ENCODE data around the gene MR1.
"Not testable (repeated sequence)": the region's sequence is repeated elsewhere in the genome, so short reads cannot be mapped to it uniquely, and the experiment has no call there.

MR1 gene

DNA sequence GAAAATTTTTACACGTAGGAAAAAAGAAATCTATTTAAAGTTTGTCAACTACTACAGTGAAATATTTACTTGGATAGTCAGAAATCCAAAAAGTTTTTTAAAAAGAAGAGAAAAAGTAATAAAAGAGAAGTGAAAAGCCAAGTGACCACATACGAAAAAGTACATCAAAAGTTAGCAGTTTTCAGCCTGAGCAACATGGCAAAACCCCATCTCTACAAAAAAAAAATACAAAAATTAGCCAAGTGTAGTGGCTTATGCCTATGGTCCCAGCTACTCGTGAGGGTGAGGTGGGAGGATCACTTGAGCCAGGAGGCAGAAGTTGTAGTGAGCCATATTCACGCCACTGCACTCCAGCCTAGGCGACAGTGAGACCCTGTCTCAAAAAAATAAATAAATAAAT is 5.2 kb upstream of the MR1 start:
- no peak for DNase-seq

DNA sequence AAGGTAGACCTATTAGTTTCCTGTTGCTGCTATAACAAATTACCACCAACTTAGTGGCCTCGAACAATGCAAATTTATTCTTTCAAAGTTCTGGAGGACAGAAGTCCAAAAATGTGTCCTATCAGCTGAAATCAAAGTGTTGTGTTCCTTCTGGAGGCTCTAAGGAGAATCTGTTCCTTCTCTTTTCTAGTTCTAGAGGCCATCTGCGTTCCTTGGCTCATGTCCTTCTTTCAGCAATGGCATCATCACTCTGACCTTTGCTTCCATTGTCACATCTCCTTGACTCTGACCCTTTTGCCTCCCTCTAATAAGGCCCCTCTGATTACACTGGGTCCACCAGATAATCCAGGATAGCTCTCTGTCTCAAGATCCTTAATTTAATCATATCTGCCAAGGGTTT is 1.2 kb upstream of the MR1 start:
- DNase-seq = no peak

DNA sequence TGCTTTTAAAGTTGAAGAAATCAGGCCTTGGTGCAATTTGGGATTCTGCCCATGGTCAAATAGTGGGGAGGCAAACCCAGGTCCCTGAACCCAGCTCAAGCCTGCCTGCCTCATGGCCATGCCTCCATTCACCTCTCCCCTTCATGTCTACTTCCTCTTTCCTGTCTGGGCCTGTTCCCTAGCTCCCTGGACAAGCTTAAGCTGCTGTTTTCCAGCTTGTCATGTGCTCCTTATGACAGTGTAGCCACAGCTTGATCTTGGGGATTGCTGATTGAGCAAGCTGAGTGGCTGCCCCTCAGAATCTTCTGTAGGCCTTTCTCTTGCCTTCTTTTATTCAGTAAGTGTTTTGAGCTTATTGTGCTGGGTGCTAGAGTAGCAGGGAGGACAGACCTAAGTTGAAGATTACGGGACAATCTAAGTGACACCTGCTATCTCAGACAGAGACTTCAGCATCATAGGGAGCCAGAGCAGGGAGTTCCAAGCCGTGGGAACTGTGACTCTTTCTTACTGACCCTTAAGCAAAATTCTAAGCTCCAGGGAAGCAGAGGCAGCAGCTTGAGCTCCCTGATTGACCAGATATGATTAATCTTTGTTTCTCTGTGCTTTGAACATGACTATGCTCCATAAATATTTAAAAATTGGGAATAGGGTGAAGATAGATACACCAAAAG is 520 bp upstream of the MR1 start:
- DNase-seq = peak; percentile 49

DNA sequence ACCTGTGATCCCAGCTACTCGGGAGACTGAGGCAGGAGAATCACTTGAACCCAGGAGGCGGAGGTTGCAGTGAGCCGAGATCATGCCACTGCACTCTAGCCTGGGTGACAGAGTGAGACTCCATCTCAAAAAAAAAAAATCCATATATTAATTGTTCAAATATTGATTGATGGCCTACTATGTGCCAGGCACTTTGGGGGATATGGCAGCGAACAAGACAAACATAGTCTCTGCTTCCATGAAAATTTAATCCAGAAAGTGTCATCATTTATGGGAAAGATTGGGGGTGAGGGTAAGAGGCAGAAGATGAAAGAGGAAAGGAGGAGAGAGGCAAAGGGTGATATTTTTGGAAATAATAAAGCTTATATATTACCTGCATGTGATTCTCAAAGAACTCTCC is 1.4 kb downstream of the MR1 start:
- not testable (repeated sequence) for DNase-seq

DNA sequence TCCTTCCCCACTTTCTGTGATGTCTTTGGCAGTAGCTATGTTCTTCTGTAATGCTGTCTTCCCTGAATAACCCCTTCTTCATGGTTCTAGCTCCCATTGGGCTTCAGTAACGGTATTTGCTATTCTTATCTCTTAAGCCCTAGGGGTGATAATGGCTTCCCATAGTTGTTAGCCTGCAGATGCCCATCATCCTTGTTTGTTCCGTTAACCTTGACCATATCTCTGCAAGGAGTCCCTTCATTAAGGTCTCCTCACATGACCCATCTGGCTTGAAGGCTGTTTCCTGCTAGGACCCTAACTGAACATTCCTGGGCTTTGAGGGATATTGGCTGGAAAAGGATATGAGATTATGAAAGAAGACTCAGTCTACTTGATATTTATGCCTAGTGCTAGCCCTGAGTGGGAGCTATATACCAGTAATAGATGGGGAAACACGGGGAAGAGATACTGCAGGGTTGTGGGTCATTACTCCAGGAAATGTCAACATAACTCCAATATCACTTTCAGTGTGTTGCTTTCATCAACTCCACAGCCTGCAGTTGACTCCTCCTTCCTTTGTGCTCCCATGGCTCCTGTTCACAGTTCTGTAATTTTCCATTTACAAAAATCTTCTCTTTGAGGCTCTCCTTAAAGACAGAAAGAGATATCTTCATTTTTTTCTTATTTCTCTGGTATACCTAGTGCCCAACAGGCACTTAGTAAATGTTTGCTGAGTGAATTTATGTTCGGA is 2.5 kb downstream of the MR1 start:
- DNase-seq = no peak

DNA sequence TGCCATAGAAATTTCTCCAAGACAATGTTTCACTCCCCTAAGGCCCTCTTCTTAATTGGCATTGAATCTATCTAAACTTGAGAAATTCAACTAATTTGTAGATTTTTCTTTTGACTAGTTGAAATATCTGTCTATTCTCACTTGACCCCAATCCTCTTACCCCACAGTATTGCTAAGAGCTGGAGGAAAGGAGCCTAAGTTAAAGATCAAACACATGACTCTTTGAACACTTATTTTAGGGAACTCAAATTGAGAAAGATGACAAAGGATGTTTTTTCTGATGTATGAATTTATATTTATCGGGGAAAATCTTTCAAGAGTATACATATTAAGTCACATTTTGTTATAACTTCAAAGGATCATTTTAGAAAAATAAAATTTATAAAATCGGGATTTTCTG is 3.6 kb downstream of the MR1 start:
- DNase-seq = no peak

DNA sequence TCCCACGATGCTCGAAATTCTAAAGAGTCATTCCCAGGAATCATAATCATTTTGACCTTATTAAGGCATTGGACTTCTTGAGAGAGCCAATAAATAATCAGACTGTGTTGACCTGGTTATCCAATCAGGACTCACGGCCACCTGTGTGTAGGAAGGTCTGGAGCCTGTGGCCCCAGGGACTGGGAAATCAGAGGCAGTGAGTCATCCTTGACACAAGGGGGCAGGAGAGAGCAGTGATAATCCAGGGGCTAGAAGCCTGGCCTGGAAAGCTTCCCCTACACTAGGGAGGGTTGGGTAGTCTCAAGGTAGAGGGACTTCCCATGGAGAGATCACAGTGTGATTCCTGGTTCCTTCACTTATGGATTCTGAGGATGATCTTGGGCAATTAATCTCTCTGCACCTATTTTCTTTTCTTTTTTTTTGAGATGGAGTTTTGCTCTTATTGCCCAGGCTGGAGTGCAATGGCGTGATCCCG is 4.7 kb downstream of the MR1 start:
- DNase-seq = no peak

DNA sequence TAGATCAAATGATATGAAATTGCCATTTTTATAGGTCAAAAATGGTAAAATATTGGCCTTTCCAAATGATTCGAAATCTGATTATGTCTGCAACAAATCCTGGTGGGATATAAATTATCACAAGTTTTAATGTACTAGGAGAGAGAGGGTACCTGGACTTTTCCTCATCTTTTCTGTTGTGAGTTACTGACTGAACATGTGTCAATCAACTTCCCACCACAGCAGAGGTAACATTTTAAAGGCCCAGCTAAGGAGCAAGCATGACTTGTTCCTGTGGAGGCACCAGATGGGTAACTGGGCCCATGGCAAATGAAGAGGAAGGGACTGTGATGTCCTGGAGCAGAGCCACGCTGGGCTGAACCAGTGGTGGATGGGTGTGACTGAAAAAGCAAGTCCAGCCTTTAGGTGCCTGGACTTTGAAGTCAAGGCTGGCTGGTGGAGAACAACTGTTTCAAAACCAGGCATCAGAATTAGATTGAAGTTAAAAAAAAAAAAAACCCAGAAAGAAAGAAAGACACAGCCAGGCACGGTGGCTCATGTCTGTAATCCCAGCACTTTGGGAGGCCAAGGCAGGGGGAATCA is 6.6 kb downstream of the MR1 start:
- no peak for DNase-seq

DNA sequence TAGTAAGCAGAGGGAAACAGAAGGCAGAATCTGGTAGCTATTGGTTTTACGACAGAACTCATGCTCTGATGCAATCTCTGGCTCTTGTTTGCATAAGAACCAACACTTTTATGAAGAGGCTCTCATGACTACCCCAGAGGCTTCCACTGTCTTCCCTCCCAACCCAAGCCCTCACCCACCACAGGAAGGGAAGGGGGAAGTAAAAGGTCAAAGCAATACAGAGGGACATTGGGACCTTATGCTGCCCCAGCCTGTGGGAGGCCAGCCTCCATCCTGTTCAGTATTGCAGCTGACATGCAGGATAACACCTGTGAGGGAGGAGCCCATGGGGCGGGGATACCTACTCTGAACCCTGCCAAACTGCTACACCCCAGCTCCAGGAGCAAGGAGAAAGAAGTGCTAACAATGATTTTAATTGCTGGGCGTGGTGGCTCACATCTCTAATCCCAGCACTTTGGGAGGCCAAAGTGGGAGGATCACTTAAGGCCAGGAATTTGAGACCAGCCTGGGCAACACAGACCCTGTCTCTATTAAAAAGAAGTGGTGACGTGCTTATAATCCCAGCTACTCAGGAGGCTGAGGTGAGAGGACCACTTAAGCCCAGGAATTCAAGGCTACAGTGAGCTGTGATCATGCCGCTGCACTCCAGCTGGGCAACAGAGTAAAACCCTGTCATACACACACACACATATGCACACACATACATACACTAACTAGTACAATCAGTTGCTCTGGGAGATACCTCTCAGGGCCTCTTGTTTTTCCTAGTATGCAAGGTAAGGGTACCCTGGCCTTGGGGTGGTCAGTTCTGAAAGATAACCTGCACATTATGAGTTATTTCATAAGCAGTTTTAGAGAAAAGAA is 9.5 kb downstream of the MR1 start:
- DNase-seq = no peak

DNA sequence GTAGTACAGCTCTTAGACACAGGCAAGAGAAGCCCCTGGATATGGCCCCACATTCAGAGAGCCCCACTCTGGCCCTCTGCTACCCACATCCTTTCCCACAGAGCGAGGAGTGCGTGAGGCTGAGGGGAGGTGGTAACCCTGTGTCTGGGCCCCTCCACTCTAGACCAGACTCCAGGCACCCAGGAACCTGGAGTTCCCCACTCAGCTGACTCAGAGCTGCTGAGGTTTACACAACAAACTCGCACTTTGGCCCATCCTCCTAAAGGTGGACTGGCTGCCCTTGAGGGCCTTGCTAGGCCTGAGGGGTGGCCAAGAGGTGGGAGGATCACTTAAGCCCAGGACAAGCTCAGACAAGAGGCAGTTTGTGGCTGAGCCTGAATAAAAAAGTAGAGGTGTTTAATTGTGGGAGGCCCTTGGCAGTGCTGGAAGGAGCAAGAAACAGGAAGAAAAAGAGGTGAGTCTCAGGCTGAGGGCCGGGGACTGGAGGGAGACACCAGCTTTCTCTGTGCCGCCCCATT is 10.7 kb downstream of the MR1 start:
- no peak for DNase-seq

DNA sequence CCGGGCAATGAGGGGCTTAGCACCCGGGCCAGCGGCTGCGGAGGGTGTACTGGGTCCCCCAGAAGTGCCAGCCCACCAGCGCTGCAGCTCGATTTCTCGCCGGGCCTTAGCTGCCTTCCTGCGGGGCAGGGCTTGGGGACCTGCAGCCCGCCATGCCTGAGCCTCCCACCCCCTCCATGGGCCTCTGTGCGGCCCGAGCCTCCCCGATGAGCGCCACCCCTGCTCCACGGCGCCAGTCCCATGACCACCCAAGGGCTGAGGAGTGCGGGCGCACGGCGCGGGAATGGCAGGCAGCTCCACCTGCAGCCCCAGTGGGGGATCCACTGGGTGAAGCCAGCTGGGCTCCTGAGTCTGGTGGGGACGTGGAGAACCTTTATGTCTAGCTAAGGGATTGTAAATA is 12.2 kb downstream of the MR1 start:
- not testable (repeated sequence) for DNase-seq

DNA sequence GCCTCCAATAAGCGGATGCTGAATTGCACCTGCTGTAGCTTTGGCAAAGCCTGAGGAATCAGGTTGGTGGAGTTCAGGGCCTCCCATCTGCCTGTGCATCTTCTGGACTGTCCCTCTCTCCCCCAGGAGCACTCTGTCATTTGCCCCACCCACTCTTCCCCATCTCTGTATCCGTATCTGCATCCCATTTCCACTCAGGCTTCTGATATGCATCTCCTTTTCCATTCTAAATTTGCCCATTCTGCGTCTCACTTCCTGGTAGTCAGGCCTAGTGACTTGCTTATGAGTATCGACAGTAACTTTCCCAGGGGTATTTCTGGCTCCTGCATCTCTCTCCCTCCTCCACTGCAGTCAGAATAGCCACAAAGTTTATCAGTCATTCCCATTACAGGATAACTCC is 15.6 kb downstream of the MR1 start:
- no peak for DNase-seq

DNA sequence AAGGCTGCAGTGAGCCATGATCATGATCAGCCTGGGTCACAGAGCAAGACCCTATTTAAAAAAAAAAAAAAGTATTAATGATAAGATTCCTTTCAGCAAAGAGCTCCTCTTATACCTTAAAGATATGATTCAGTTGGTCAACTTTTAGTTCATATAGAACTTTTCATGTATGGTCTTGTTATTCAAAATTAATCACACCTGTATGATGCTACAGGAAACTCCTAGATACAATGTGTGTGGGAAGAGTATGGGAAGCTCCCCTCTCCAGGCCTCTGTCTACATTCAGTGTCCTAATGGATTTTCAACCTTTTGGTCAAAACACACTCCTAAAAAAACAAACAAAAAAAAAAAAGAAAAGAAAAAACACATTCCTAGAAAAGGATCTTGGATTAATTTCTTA is 17.1 kb downstream of the MR1 start:
- no peak for DNase-seq

DNA sequence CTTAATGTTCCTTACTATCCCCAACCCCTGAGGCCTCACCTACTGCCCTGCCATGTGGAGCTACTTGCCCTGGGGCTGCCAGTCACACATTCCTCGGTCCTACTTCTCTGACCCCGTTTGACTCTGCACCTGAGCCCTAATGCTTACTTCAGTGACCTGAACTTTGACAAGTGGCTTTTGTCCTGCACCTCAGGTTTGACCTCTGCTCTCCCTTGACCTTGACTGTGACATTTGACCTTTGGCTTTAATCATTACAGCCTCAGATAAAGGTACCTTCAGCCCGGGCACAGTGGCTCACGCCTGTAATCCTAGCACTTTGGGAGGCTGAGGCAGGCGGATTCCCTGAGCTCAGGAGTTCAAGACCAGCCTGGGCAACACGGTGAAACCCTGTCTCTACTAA is 22.8 kb downstream of the MR1 start:
- no peak for DNase-seq

DNA sequence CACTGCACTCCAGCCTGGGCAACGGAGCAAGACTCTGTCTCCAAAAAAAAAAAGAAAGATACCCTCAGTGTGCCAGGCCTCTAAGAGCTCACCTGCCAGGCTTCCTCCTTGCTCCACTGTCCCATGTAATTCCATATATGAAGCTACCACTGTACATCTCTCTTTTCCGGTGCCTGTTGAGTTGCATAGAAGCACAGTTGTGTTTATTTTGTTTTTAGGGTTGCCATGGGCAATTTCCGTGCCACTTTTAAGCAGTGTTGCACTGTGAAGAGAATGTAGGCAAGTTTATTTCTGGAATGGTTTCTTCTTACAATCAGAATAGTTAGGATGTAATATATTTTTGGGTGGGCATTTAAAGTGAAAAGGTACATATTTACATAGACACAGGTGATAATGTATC is 23.3 kb downstream of the MR1 start:
- DNase-seq = no peak

DNA sequence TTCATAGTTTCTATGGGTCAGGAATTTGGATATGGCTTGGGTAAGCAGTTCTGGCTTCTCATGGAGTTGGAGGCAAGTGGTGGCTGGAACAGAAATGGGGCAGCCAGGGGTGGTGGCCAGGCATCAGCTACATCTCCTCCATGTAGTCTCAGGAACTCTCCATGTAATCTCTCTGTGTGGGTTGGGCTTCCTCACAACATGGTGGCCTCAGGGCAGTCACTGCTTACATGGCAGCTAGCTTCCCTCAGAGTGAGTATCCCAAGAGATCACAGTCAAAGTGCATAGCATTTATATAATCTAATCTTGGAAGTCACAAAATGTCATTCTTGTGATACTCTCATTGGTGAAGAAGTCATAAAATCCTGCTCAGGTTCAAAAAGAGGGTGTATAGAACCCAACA is 25.7 kb downstream of the MR1 start:
- DNase-seq = no peak

DNA sequence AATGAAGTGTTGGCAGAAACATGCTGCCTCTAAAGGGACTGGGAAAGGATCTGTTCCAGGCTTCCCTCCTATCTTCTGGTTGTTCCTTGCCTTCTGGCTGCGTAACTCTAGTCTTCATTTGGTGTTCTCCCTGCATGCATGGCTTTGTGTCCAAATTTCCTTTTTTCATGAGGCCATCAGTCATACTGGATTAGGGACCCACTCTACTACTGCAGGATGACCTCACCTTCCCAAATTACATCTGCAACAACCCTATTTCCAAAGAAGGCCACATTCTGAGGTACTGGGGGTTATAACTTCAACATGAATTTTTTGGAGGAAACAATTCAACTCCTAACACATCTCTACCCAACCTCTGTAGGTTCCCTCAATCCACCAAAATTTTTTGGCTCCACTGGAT is 26.3 kb downstream of the MR1 start:
- no peak for DNase-seq

DNA sequence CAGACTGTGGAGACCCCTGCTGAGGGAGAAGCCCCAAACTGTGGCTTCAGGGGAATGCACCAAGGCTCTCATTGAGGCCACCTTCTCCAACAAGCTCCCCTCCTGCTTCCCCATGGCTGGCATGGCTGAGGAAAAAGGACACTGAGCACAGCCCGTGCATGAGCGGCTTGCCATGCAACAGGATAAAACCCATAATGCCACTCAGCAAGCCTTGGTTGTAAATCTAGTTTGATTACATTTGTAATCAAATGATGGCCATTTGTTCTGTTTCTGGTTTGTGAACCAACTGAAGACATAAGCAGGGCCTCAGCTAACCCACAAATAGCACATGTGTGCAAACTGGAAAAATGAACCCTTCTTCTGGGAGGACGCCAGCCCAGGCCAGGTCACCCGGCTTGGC is 27.2 kb downstream of the MR1 start:
- not testable (repeated sequence) for DNase-seq

DNA sequence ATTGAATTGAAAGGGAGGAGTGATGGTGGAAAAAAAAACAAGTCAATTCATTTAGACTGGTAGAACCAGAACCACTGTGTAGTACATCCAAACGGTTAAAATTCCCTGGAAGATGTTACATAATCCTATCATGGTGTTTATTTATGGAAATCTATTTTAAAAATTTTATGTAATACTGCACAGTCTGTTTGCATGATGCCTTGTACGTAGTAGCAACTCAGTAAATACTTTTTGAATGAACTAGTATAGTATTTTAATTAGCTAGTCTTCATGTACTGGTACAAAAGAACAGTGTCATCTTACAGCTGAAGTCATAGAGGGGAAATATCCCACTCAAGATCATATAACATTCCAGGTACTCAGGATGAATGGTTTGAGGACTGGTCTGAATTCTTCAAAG is 27.7 kb downstream of the MR1 start:
- no peak for DNase-seq

DNA sequence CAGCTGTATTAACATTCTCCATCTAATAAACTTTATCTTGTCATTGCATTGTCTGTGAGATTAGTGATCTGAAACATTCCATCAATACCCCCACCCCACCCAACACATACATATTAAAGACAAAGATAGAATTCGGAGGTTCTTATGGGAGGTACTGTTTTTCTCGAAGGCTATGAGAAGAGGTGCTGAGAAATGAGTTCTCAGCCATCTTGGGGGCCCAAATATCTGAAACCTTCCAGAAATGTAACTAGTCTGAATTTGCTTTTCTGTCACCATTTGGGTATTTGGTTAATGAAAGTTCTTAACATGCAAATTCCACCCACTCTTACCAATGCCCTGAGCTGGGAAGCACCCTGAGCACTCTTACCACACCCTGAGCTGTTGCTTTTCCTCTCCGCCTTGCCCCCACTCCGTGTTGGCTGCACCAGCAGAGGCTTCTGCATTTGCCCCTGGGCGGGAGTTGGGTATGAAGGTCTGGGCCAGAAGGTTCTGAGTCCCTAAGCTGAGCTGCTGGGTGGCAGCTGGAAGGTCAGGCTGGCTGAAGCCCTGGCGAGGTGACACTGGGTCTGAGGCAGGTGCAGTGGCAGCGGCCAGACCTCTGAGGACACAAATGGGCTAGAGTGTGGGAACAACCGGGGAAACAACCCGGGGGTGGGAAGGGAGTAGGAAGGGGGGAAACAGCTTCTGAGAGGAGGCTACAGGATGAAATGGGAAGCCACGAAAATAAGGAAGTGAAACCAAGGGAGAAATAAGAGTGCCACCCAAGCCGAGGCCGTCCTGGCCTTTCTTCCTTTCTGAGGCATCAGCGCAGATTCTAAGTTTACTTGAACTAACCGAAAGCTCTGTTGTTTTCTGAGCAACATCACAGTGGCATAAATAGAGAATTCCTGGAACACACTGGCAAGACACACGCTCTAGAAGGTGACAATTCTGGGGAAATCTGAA is 28.4 kb downstream of the MR1 start:
- DNase-seq = no peak

DNA sequence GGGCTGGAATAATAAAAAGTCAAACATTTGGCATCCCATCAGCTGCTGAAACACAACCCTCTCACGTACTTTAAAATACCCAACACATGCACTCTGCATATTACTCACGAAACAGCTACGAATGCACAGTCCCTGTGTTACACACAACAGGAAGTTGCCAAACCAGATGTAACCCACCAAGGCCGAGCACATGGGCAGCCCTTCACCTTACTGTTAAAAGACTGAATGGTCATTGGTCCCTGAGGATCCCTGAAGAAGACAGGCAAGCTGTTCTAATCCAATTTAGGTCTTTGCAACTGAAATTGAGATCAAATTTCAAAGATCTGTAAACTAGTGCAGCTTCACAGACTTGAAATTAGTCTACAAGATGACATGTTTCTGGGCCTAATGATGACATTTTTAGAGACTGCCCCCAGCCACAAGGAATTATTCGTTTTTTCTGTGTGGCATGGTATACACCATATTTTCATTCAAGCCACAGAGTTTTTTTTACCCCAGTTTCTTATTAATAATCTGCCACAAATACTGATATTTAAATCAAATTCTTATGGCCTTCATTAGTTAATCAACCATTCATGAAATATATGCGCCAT is 29.1 kb downstream of the MR1 start:
- no peak for DNase-seq
